Diencephalon (tissue), 1 donor: Measurements from ENCODE around the gene CYP2R1. TPM values are rescaled to one million over a fixed set of nuclear protein-coding genes. Genes with fewer than 3 reads are reported as not detected.

Source experiments
- small RNA-seq: library from RNA; depleted of rRNA; stranded (forward); fragments of <200 nt; gene quantifications from one replicate; pipeline ENCODE3, GENCODE V24; 2014
- total RNA-seq: library from RNA; depleted of rRNA; stranded (reverse); fragments of >200 nt; gene quantifications from one replicate; pipeline ENCODE4 v1.2.3, GENCODE V29; 2014

Gene CYP2R1, protein sequence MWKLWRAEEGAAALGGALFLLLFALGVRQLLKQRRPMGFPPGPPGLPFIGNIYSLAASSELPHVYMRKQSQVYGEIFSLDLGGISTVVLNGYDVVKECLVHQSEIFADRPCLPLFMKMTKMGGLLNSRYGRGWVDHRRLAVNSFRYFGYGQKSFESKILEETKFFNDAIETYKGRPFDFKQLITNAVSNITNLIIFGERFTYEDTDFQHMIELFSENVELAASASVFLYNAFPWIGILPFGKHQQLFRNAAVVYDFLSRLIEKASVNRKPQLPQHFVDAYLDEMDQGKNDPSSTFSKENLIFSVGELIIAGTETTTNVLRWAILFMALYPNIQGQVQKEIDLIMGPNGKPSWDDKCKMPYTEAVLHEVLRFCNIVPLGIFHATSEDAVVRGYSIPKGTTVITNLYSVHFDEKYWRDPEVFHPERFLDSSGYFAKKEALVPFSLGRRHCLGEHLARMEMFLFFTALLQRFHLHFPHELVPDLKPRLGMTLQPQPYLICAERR
- total RNA-seq, result 23.3 TPM

DNA sequence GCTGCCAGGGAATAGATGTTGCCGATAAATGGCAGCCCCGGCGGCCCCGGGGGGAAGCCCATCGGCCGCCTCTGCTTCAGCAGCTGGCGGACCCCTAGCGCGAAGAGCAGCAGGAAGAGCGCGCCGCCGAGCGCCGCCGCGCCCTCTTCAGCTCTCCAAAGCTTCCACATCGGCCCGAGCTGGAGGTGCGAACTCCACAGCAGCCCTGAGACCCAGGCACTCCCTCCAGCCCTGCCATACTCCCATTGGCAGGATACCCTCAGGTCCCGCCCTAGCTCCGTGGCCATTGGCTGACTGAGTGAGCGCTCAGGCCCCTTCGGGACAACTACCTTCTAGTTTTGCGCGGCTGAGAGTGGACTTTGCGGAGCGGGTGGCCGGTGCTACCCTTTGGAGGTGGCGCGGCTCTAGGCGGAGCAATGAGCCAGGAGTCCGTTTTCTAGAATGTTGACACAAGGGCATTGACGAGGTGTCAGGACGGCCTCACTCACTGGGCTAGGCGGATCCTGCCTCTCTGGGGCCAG is at the start of gene CYP2R1:
CYP2R1 (minus strand) TSS at position 196 of the 521 bp plus-strand sequence; CDS start at position 170, 26 bp downstream.

Small RNA genes lying within 50 kb of the gene (small RNA-seq; reads per million reads assigned to genes)
- not detected for gene CALCP

Other genes starting within 250 kb of the CYP2R1 start
- 18.7 TPM for gene PDE3B, start 248.4 kb downstream of the CYP2R1 start, total RNA-seq
- gene CALCA, start 80.1 kb upstream of the CYP2R1 start, total RNA-seq, result not detected
- 0.46 TPM for gene CALCB, start 181.4 kb upstream of the CYP2R1 start, total RNA-seq
- gene INSC, start 222.7 kb upstream of the CYP2R1 start, total RNA-seq, result 0.23 TPM